ENCODE data around the gene MBTPS2. TPM values are rescaled to one million over a fixed set of nuclear protein-coding genes. Genes with fewer than 3 reads are reported as not detected.

The MBTPS2 gene
- total RNA-seq, result 6.9 and 9.6 TPM in 2 replicates

GRCh38 chrX:21839334-21840192, at the start of gene MBTPS2:
MBTPS2 (plus strand) TSS chrX:21839617; CDS start chrX:21839735, 118 bp downstream.

GRCh38 chrX:21855937-21856415, 16.6 kb downstream of the MBTPS2 start, which contains the start of gene YY2:
YY2 (plus strand) TSS chrX:21855987; CDS start chrX:21856485, 498 bp downstream.

Other genes starting within 250 kb of the MBTPS2 start
- not detected in 2 replicates for gene KLHL34, start 181.3 kb upstream of the MBTPS2 start, total RNA-seq
- not detected in 2 replicates for gene SMPX, start 81.5 kb upstream of the MBTPS2 start, total RNA-seq
- gene YY2, start 16.4 kb downstream of the MBTPS2 start, total RNA-seq, result 0.49 and 0.87 TPM in 2 replicates
- gene SMS, start 101.1 kb downstream of the MBTPS2 start, total RNA-seq, result 107 and 113 TPM in 2 replicates
- 0.34 and 0.40 TPM in 2 replicates for gene PHEX, start 192.7 kb downstream of the MBTPS2 start, total RNA-seq